Adrenal gland (tissue), 5 donors: Measurements from ENCODE around the gene CACNA1B.

Experiments used
- POLR2A ChIP-seq, 2 donors: fragments of 450-650 bp; IDR thresholded peaks; one replicate each; pipeline ENCODE4 v1.6.1; 2017; ENCODE audit warnings: antibody characterized with exemption in 2 of 2, mild to moderate bottlenecking in 2 of 2, moderate library complexity in 1 of 2
- TF ChIP-seq, protein P1 (sequence below), 6 experiments: fragments of 450-650 bp in 4 of 6; fragments of 200-600 bp in 2 of 6; sonication (generic) in 1 of 6; IDR thresholded peaks; 1 replicate in 5 of 6; 2 replicates in 1 of 6; pipeline versions ENCODE4 v1.5.1 to v1.8.0; 2016 to 2021; ENCODE audit warnings: antibody characterized with exemption in 6 of 6, mild to moderate bottlenecking in 2 of 6, moderate library complexity in 1 of 6
- donor health status: DM: no; HTN: no; CAD: no.

DNA sequence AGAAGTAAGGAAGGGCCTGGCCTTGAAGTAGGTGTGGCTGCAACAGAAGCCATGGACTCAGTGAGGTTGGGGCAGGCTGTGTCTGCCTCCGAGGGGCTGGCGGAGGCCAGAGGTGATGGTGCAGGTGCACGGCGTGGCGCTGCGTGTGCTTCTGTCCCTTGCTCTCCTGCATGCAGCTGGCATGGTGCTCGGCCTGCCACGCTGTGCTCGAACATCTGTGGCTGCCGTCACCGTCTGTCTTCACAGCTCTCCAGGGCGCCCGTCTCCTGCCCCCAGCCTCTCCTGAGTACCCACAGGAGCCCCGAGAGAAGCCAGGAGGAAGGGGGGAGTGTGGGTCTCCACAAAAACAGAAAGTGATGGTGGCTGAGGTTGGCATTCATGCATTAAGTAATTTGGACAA is 193.7 kb downstream of the CACNA1B start:
- TF ChIP-seq, protein P1, sequence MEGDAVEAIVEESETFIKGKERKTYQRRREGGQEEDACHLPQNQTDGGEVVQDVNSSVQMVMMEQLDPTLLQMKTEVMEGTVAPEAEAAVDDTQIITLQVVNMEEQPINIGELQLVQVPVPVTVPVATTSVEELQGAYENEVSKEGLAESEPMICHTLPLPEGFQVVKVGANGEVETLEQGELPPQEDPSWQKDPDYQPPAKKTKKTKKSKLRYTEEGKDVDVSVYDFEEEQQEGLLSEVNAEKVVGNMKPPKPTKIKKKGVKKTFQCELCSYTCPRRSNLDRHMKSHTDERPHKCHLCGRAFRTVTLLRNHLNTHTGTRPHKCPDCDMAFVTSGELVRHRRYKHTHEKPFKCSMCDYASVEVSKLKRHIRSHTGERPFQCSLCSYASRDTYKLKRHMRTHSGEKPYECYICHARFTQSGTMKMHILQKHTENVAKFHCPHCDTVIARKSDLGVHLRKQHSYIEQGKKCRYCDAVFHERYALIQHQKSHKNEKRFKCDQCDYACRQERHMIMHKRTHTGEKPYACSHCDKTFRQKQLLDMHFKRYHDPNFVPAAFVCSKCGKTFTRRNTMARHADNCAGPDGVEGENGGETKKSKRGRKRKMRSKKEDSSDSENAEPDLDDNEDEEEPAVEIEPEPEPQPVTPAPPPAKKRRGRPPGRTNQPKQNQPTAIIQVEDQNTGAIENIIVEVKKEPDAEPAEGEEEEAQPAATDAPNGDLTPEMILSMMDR (IDR thresholded peaks at IDR 0.05): no peak
- no peak for TF ChIP-seq POLR2A (IDR thresholded peaks at IDR 0.05)
